Endothelial cell of umbilical vein (primary cell): ENCODE measurements around the gene LAD1. TPM values are rescaled to one million over a fixed set of nuclear protein-coding genes. Genes with fewer than 3 reads are reported as not detected.

Experiments used
- BruUV-seq: library from RNA; stranded (reverse); fragments of 400-500 nt; replicated peaks from 2 replicates; lab custom pipeline; 2021; lab: Mats Ljungman, UMichigan
- CTCF ChIA-PET: fragments of 300-600, 350-600 bp; sonication (Branson Sonifier 250); formaldehyde crosslinking; loops from one replicate; lab custom pipeline; 2021; ENCODE audit warnings: antibody characterized with exemption, inconsistent platforms; lab: Charles Lee
- POLR2A ChIA-PET: fragments of 300-600, 350-600 bp; sonication (Branson Sonifier 250); formaldehyde crosslinking; loops from one replicate; lab custom pipeline; 2021; ENCODE audit warnings: antibody characterized with exemption, inconsistent platforms; lab: Charles Lee
- DNase-seq: peaks from one replicate; pipeline ENCODE4 v3.0.0-alpha.2; 2011; ENCODE audit warnings: low read depth, low spot score
- FAIRE-seq: peaks from 2 replicates; lab custom pipeline; 2011; peaks lifted over from hg19 to GRCh38; lab: Jason Lieb, UNC
- H2AFZ ChIP-seq: 2 replicates; pipeline ENCODE4 v1.6.0; 2012; ENCODE audit warnings: low read depth, low read length, control low read depth, inconsistent platforms
- H3K27ac ChIP-seq: 2 replicates; pipeline ENCODE4 v1.5.1; 2011; ENCODE audit warnings: low read depth, mild to moderate bottlenecking, control low read depth, low read length, moderate library complexity; ENCODE audit not compliant: insufficient read depth
- H3K27me3 ChIP-seq, 2 experiments: 2 replicates each; pipeline versions ENCODE4 v1.6.0 to v1.6.1; 2011; ENCODE audit warnings: low read length in 2 of 2, mixed read lengths in 1 of 2; ENCODE audit not compliant: control insufficient read depth in 2 of 2, insufficient read depth in 2 of 2
- H3K36me3 ChIP-seq, 2 experiments: 2 replicates in 1 of 2; 3 replicates in 1 of 2; pipeline ENCODE4 v1.5.1; 2011; ENCODE audit warnings: low read length in 2 of 2, mild to moderate bottlenecking in 1 of 2, moderate library complexity in 1 of 2; ENCODE audit not compliant: control insufficient read depth in 2 of 2, insufficient read depth in 2 of 2; ENCODE audit errors: extremely low read depth in 1 of 2
- H3K4me1 ChIP-seq: 3 replicates; pipeline ENCODE4 v1.5.1; 2011; ENCODE audit warnings: mild to moderate bottlenecking, low read length; ENCODE audit not compliant: control insufficient read depth, insufficient read depth; ENCODE audit errors: extremely low read depth
- H3K4me2 ChIP-seq: 2 replicates; pipeline ENCODE4 v1.6.1; 2011; ENCODE audit warnings: low read length, control low read depth, mixed read lengths; ENCODE audit not compliant: insufficient read depth
- H3K4me3 ChIP-seq, 3 experiments: fragments of 200-600 bp in 1 of 3; sonication (generic), shearing (Covaris generic) in 1 of 3; replicated peaks in 1 of 3; 2 replicates each; pipeline ENCODE4 v1.5.1; 2011 to 2016; ENCODE audit warnings: control low read depth in 3 of 3, low read length in 3 of 3, mild to moderate bottlenecking in 2 of 3, inconsistent platforms in 1 of 3, low read depth in 1 of 3, moderate library complexity in 1 of 3; ENCODE audit not compliant: insufficient read depth in 1 of 3
- H3K79me2 ChIP-seq: 2 replicates; pipeline ENCODE4 v1.6.0; 2012; ENCODE audit warnings: low read length, inconsistent platforms; ENCODE audit not compliant: control insufficient read depth, insufficient read depth
- H3K9ac ChIP-seq: replicated peaks from 2 replicates; pipeline ENCODE3; 2011; ENCODE audit warnings: low read length, control low read depth; ENCODE audit not compliant: insufficient read depth; ENCODE audit errors: extremely low read depth
- H3K9me1 ChIP-seq: replicated peaks from 3 replicates; pipeline ENCODE4 v1.6.0; 2011; ENCODE audit warnings: mild to moderate bottlenecking, low read length; ENCODE audit not compliant: control insufficient read depth, insufficient read depth; ENCODE audit errors: extremely low read depth
- H3K9me3 ChIP-seq: replicated peaks from 2 replicates; pipeline ENCODE4 v1.5.1; 2012; ENCODE audit warnings: low read length, inconsistent platforms; ENCODE audit not compliant: control insufficient read depth, insufficient read depth
- H4K20me1 ChIP-seq: replicated peaks from 2 replicates; pipeline ENCODE3; 2011; ENCODE audit warnings: mild to moderate bottlenecking, low read length; ENCODE audit not compliant: control insufficient read depth, insufficient read depth; ENCODE audit errors: extremely low read depth
- EZH2 ChIP-seq: IDR thresholded peaks from 2 replicates; pipeline ENCODE4 v1.6.1; 2012; ENCODE audit warnings: borderline replicate concordance, low read depth, mild to moderate bottlenecking, moderate library complexity, low read length, inconsistent platforms; ENCODE audit not compliant: severe bottlenecking
- FOS ChIP-seq: IDR thresholded peaks from 2 replicates; pipeline ENCODE4 v1.6.1; 2011; ENCODE audit warnings: mild to moderate bottlenecking, low read length, moderate library complexity, borderline replicate concordance; ENCODE audit not compliant: insufficient read depth
- GATA2 ChIP-seq: IDR thresholded peaks from 2 replicates; pipeline ENCODE4 v1.7.0; 2011; ENCODE audit warnings: low read depth, mild to moderate bottlenecking, moderate library complexity, mixed read lengths, low read length; ENCODE audit not compliant: insufficient read length, insufficient read depth
- JUN ChIP-seq: IDR thresholded peaks from 2 replicates; pipeline ENCODE4 v1.6.1; 2011; ENCODE audit warnings: borderline replicate concordance, low read depth; ENCODE audit not compliant: insufficient read length, insufficient read depth
- MYC ChIP-seq: IDR thresholded peaks from one replicate; pipeline ENCODE4 v1.6.1; 2011; ENCODE audit warnings: mild to moderate bottlenecking, low read depth, low read length
- POLR2A ChIP-seq: IDR thresholded peaks from 2 replicates; pipeline ENCODE4 v1.6.1; 2012; ENCODE audit warnings: low read depth, mild to moderate bottlenecking, control low read depth, low read length
- POLR2AphosphoS5 ChIP-seq: IDR thresholded peaks from 2 replicates; pipeline ENCODE4 v1.6.1; 2012; ENCODE audit warnings: low read depth, mild to moderate bottlenecking, control low read depth, low read length, moderate library complexity; ENCODE audit not compliant: insufficient read depth
- dilution Hi-C: fragments of 300-500 bp; cut with MboI; formaldehyde crosslinking; loops from one replicate; pipeline ENCODE4 v1.15.0; 2019; ENCODE audit warnings: low sequenced_read_pairs; ENCODE audit not compliant: extremely low pct_ligation_motif_present
- intact Hi-C: fragments of 100-400 bp; cut with micrococcal nuclease; formaldehyde crosslinking; loops from one replicate; pipeline ENCODE4 v1.10.0; 2022
- polyA plus RNA-seq, 4 experiments: library from polyadenylated mRNA; depleted of rRNA in 3 of 4; stranded (reverse) in 3 of 4; unstranded in 1 of 4; fragments of >200 nt; gene quantifications; 2 replicates each; pipeline versions ENCODE4 v1.2.1 to v1.2.3, GENCODE V29; 2011 to 2012; ENCODE audit warnings: missing spikeins in 1 of 4
- total RNA-seq: library from RNA; stranded (reverse); gene quantifications from 2 replicates; pipeline ENCODE4 v1.2.3, GENCODE V29; 2021
- TF ChIP-seq, protein P1 (sequence below), 2 donors: IDR thresholded peaks; 1 replicate in 1 of 2; 2 replicates in 1 of 2; pipeline ENCODE4 v1.5.1; 2011; ENCODE audit warnings: low read length in 2 of 2, mild to moderate bottlenecking in 2 of 2, moderate library complexity in 2 of 2, control low read depth in 1 of 2, inconsistent platforms in 1 of 2, low read depth in 1 of 2; ENCODE audit not compliant: insufficient read depth in 1 of 2; ENCODE audit errors: extremely low read depth in 1 of 2
- TF ChIP-seq, protein P2 (sequence below): IDR thresholded peaks from 2 replicates; pipeline ENCODE4 v1.6.1; 2011; ENCODE audit not compliant: insufficient read depth, insufficient read length

LAD1 gene
- total and polyA plus RNA-seq, 2 donors (not counting 3 experiments of a cell fraction or from before 2014, with no cell fraction given): not detected

- POLR2A ChIA-PET: no interaction called here
- Histone ChIP-seq H3K9me3 (no peaks in the 10 kb centered on the region), H3K9ac (no peak overlapping the region), H3K4me1 (no peaks in the 10 kb centered on the region), H3K4me3 (no peak overlapping the region), H3K27ac (no peak overlapping the region), H3K36me3 (no peaks in the 10 kb centered on the region), H4K20me1 (no peaks in the 10 kb centered on the region), H3K4me2 (no peak overlapping the region), H3K9me1 (no peaks in the 10 kb centered on the region), H3K79me2 (no peaks in the 10 kb centered on the region), H3K27me3 (peaks cover 5 to 8% of the 10 kb centered on the region in 2 experiments), H2AFZ (no peak overlapping the region)
- FAIRE-seq: no peak
- intact Hi-C loops: loop anchor here (1.0 kb wide), 1 partner anchor 61 kb away; no protein-coding TSS in a partner anchor
- no peak for DNase-seq
- no TSS peak for BruUV-seq
- CTCF ChIA-PET: interaction anchor here (0.9 to 2.0 kb wide), 10 partner anchors 10 to 154 kb away, joined by 3 to 14 read pairs (median 6); no protein-coding TSS in a partner anchor
- TF ChIP-seq JUN (no peak), POLR2A (no peak), GATA2 (no peak), MYC (no peak), POLR2AphosphoS5 (no peak), EZH2 (no peak), FOS (no peak)
- TF ChIP-seq, protein P1, sequence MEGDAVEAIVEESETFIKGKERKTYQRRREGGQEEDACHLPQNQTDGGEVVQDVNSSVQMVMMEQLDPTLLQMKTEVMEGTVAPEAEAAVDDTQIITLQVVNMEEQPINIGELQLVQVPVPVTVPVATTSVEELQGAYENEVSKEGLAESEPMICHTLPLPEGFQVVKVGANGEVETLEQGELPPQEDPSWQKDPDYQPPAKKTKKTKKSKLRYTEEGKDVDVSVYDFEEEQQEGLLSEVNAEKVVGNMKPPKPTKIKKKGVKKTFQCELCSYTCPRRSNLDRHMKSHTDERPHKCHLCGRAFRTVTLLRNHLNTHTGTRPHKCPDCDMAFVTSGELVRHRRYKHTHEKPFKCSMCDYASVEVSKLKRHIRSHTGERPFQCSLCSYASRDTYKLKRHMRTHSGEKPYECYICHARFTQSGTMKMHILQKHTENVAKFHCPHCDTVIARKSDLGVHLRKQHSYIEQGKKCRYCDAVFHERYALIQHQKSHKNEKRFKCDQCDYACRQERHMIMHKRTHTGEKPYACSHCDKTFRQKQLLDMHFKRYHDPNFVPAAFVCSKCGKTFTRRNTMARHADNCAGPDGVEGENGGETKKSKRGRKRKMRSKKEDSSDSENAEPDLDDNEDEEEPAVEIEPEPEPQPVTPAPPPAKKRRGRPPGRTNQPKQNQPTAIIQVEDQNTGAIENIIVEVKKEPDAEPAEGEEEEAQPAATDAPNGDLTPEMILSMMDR (IDR thresholded peaks at IDR 0.05; ENCODE audit: extremely low read depth in 1 of 2, insufficient read depth in 1 of 2, low read depth in 1 of 2, low read length in 2 of 2): no peak
- TF ChIP-seq, protein P2, sequence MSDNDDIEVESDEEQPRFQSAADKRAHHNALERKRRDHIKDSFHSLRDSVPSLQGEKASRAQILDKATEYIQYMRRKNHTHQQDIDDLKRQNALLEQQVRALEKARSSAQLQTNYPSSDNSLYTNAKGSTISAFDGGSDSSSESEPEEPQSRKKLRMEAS: no peak
- dilution Hi-C loops: no loop called here
Measured at GRCh38 chr1:201408834-201409200, 9.7 kb upstream of the LAD1 start.
